Right lobe of liver (tissue), 6 donors: ENCODE data around the gene LRCH1. TPM values are rescaled to one million over a fixed set of nuclear protein-coding genes. Genes with fewer than 3 reads are reported as not detected.
A peak's percentile ranks its signal among the peaks of the same experiment; 100 is the strongest.
"Not testable (repeated sequence)": the region's sequence is repeated elsewhere in the genome, so short reads cannot be mapped to it uniquely, and the experiment has no call there.

Source experiments
- ATAC-seq, 4 donors: fragments of 200-7000 bp; cut with Tn5 transposase; one replicate each; pipeline ENCODE4 v1.9.1; 2020; ENCODE audit warnings: mild to moderate bottlenecking in 4 of 4, moderate library complexity in 4 of 4
- DNase-seq, 3 donors: peaks; one replicate each; pipeline ENCODE4 v3.0.0-alpha.2; 2020
- H3K27ac ChIP-seq, 3 donors: fragments of 200-600 bp; one replicate each; pipeline ENCODE4 v1.8.0; 2022
- H3K27me3 ChIP-seq, 2 donors: fragments of 200-600 bp; one replicate each; pipeline ENCODE4 v1.8.0; 2022
- H3K36me3 ChIP-seq, 4 donors: fragments of 200-600 bp; sonication (generic) in 1 of 4; one replicate each; pipeline versions ENCODE4 v1.5.1 to v1.8.0; 2017 to 2022; ENCODE audit warnings: control low read depth in 1 of 4
- H3K4me1 ChIP-seq, 4 donors: fragments of 200-600 bp; sonication (generic) in 1 of 4; one replicate each; pipeline versions ENCODE4 v1.5.1 to v1.8.0; 2017 to 2022; ENCODE audit warnings: control low read depth in 1 of 4
- H3K4me3 ChIP-seq, 3 donors: fragments of 200-600 bp; one replicate each; pipeline ENCODE4 v1.8.0; 2022
- H3K9me3 ChIP-seq, 4 donors: fragments of 200-600 bp; sonication (generic) in 1 of 4; one replicate each; pipeline versions ENCODE4 v1.5.1 to v1.8.0; 2017 to 2022; ENCODE audit warnings: control low read depth in 1 of 4
- CTCF ChIP-seq, 4 donors: fragments of 200-600 bp in 3 of 4; fragments of 450-650 bp in 1 of 4; IDR thresholded peaks; one replicate each; pipeline versions ENCODE4 v1.5.1 to v1.8.0; 2016 to 2022; ENCODE audit warnings: antibody characterized with exemption in 4 of 4, mild to moderate bottlenecking in 2 of 4
- POLR2A ChIP-seq: fragments of 450-650 bp; IDR thresholded peaks from one replicate; pipeline ENCODE4 v1.6.1; 2017; ENCODE audit warnings: antibody characterized with exemption, mild to moderate bottlenecking
- WGBS: methylation state at CpG from one replicate; pipeline ENCODE4 v1.1.6; 2018; ENCODE audit warnings: low coverage, low lambda C conversion rate; ENCODE audit not compliant: insufficient coverage; ENCODE audit errors: missing lambda C conversion rate; 5-methylcytosine and 5-hydroxymethylcytosine counted together
- intact Hi-C, 2 donors: fragments of 100-400 bp; cut with DNase I; formaldehyde crosslinking; loops; one replicate each; pipeline versions ENCODE4 v1.11.2 to v1.14.1; 2022
- total RNA-seq, 6 experiments: library from RNA; depleted of rRNA in 2 of 6; stranded (reverse); fragments of >200 nt in 2 of 6; fragmentation: NEBNext Ultra II Directional in 3 of 6; extraction: Animal tissue kit (Norgen Biotek cat#: 25700) in 3 of 6; gene quantifications; one replicate each; pipeline versions ENCODE4 v1.1.0 to v1.2.4, GENCODE V29; 2016 to 2023
- donor health status: DM: no; HTN: yes; CAD: no.
- donor health status: DM: no; HTN: no; CAD: no.
- donor health status: DM: no; HTN: no; CAD: no.
- donor health status: DM: no; HTN: yes; CAD: no.
- donor health status: DM: no; HTN: yes; CAD: no.

Gene LRCH1
- total RNA-seq, 6 experiments from 2014 or later, result 5.4 to 9.6 (median 7.7) TPM

GRCh38 chr13:46515803-46516202, 37.2 kb upstream of the LRCH1 start:
- H3K27ac ChIP-seq, result no peak overlapping the region
- H3K27me3 ChIP-seq, result no peaks in the 10 kb centered on the region
- ATAC-seq (no peak), DNase-seq (no peak)
- intact Hi-C loops, result no loop called here
- no peaks in the 10 kb centered on the region for H3K4me1 ChIP-seq
- TF ChIP-seq POLR2A, result no peak
- H3K9me3 ChIP-seq, result no peaks in the 10 kb centered on the region
- 86% methylated on average over 2 of the region's 2 CpGs for WGBS
- H3K4me3 ChIP-seq, result no peak overlapping the region
- no peaks in the 10 kb centered on the region for H3K36me3 ChIP-seq

- intact Hi-C loops, result no loop called here
- DNase-seq (no peak), ATAC-seq (no peak)
- Histone ChIP-seq H3K27me3 (no peaks in the 10 kb centered on the region), H3K36me3 (no peaks in the 10 kb centered on the region), H3K27ac (no peak overlapping the region), H3K9me3 (no peaks in the 10 kb centered on the region), H3K4me1 (no peaks in the 10 kb centered on the region), H3K4me3 (no peak overlapping the region)
- TF ChIP-seq CTCF (IDR thresholded peaks at IDR 0.05) (no peak), POLR2A (no peak)
- 67% methylated on average over 4 of the region's 4 CpGs for WGBS
These were observed 36.2 kb upstream of the LRCH1 start for GRCh38 chr13:46516599-46517338.

GRCh38 chr13:46517748-46518147, 35.2 kb upstream of the LRCH1 start:
- ATAC-seq, H3K27ac ChIP-seq, H3K36me3 ChIP-seq, H3K27me3 ChIP-seq, intact Hi-C loops, H3K9me3 ChIP-seq, DNase-seq, H3K4me1 ChIP-seq, H3K4me3 ChIP-seq: not testable (repeated sequence)
- WGBS, result 56% methylated on average over 4 of the region's 5 CpGs

GRCh38 chr13:46519182-46519581, 33.8 kb upstream of the LRCH1 start:
- no peaks in the 10 kb centered on the region for H3K27me3 ChIP-seq
- no peaks in the 10 kb centered on the region for H3K9me3 ChIP-seq
- no peak overlapping the region for H3K4me3 ChIP-seq
- DNase-seq (no peak), ATAC-seq (no peak)
- 77% methylated on average over 2 of the region's 4 CpGs for WGBS
- no peak for TF ChIP-seq POLR2A
- TF ChIP-seq CTCF (IDR thresholded peaks at IDR 0.05), result no peak
- peak overlapping the region in 1 of 3 donors; percentile 18 for H3K27ac ChIP-seq
- no peaks in the 10 kb centered on the region for H3K36me3 ChIP-seq
- intact Hi-C loops, result no loop called here
- H3K4me1 ChIP-seq, result no peaks in the 10 kb centered on the region

GRCh38 chr13:46520166-46520565, 32.8 kb upstream of the LRCH1 start:
- Histone ChIP-seq H3K27ac (no peak overlapping the region), H3K4me1 (no peaks in the 10 kb centered on the region), H3K27me3 (no peaks in the 10 kb centered on the region), H3K4me3 (no peak overlapping the region), H3K36me3 (no peaks in the 10 kb centered on the region), H3K9me3 (no peaks in the 10 kb centered on the region)
- WGBS, result 47% methylated on average over 2 of the region's 2 CpGs
- peak; percentile 73 to 85 (median 80) for ATAC-seq
- no peak for DNase-seq
- TF ChIP-seq POLR2A, result no peak
- no peak for TF ChIP-seq CTCF (IDR thresholded peaks at IDR 0.05)
- intact Hi-C loops, result no loop called here
